GM12878 (cell line): ENCODE results near the gene SELENOS. TPM values are rescaled to one million over a fixed set of nuclear protein-coding genes. Genes with fewer than 3 reads are reported as not detected.
A peak's percentile ranks its signal among the peaks of the same experiment; 100 is the strongest.

Experiments used
- BHLHE40 ChIP-seq, 2 experiments: fragments of 450-650 bp in 1 of 2; IDR thresholded peaks; 2 replicates each; pipeline ENCODE4 v1.6.1; 2011 to 2017; ENCODE audit warnings: low read depth in 2 of 2, borderline replicate concordance in 1 of 2, improper control_type of control experiment in 1 of 2, low read length in 1 of 2, mild to moderate bottlenecking in 1 of 2
- EP300 ChIP-seq, 2 experiments: fragments of 150-350 bp in 1 of 2; IDR thresholded peaks; 2 replicates each; pipeline ENCODE4 v1.6.1; 2011 to 2012; ENCODE audit warnings: low read depth in 2 of 2, low read length in 2 of 2, borderline replicate concordance in 1 of 2, improper control_type of control experiment in 1 of 2, inconsistent platforms in 1 of 2; ENCODE audit not compliant: control insufficient read depth in 1 of 2
- HCFC1 ChIP-seq: fragments of 150-350 bp; IDR thresholded peaks from 2 replicates; pipeline ENCODE4 v1.6.1; 2014; ENCODE audit warnings: low read length
- IRF4 ChIP-seq: IDR thresholded peaks from 2 replicates; pipeline ENCODE4 v1.6.1; 2011; ENCODE audit warnings: low read depth, low read length
- KAT2A ChIP-seq: conservative IDR thresholded peaks from 2 replicates; pipeline ENCODE4 v1.6.1; 2011; ENCODE audit warnings: low read depth, low read length; ENCODE audit not compliant: control insufficient read depth
- KDM1A ChIP-seq: fragments of 200-600 bp; sonication (generic); IDR thresholded peaks from 2 replicates; pipeline ENCODE4 v1.6.1; 2016; ENCODE audit warnings: borderline replicate concordance
- KLF5 ChIP-seq: fragments of 450-650 bp; IDR thresholded peaks from 2 replicates; pipeline ENCODE4 v1.6.1; 2014; ENCODE audit warnings: mild to moderate bottlenecking; ENCODE audit not compliant: partially characterized antibody
- NBN ChIP-seq: fragments of 450-650 bp; IDR thresholded peaks from 2 replicates; pipeline ENCODE4 v1.6.1; 2016
- NR2F1 ChIP-seq: fragments of 450-650 bp; conservative IDR thresholded peaks from 2 replicates; pipeline ENCODE4 v1.6.1; 2017; ENCODE audit warnings: mild to moderate bottlenecking
- RB1 ChIP-seq: fragments of 450-650 bp; formaldehyde crosslinking; IDR thresholded peaks from 2 replicates; pipeline ENCODE4 v1.6.1; 2017; ENCODE audit warnings: mild to moderate bottlenecking, borderline replicate concordance
- RFX5 ChIP-seq: IDR thresholded peaks from 2 replicates; pipeline ENCODE4 v1.6.1; 2011; ENCODE audit warnings: low read depth, low read length, improper control_type of control experiment
- SIN3A ChIP-seq: IDR thresholded peaks from 2 replicates; pipeline ENCODE4 v1.6.1; 2012; ENCODE audit warnings: low read depth, low read length, improper control_type of control experiment
- STAT1 ChIP-seq: fragments of 450-650 bp; conservative IDR thresholded peaks from 2 replicates; pipeline ENCODE4 v1.6.1; 2014; ENCODE audit warnings: antibody characterized with exemption, mild to moderate bottlenecking
- SUZ12 ChIP-seq: fragments of 200-600 bp; sonication (generic); IDR thresholded peaks from one replicate; pipeline ENCODE4 v1.6.1; 2018; ENCODE audit warnings: antibody characterized with exemption, mild to moderate bottlenecking; ENCODE audit not compliant: unreplicated experiment
- ZNF24 ChIP-seq: fragments of 450-650 bp; IDR thresholded peaks from 2 replicates; pipeline ENCODE4 v1.6.1; 2017; ENCODE audit warnings: antibody characterized with exemption, mild to moderate bottlenecking
- ZZZ3 ChIP-seq: IDR thresholded peaks from 2 replicates; pipeline ENCODE4 v1.6.1; 2011; ENCODE audit warnings: low read depth; ENCODE audit not compliant: control insufficient read depth, insufficient read length
- polyA plus RNA-seq, 11 experiments: library from polyadenylated mRNA; depleted of rRNA in 4 of 11; unstranded in 6 of 11; stranded (reverse) in 5 of 11; fragments of >200 nt; fragmentation: Nextera tagmentation in 4 of 11; fragmentation: Illumina TruSeq in 1 of 11; extraction: Ambion mirVana in 4 of 11; extraction: Trizol in 1 of 11; gene quantifications; 1 replicate in 1 of 11; 2 replicates in 10 of 11; pipeline versions ENCODE4 v1.2.1 to v1.2.3, GENCODE V29; 2011 to 2016; ENCODE audit warnings: inconsistent platforms in 2 of 11, missing spikeins in 2 of 11, low read depth in 1 of 11
- total RNA-seq, 4 experiments: library from RNA; depleted of rRNA in 3 of 4; stranded (reverse); fragments of >200 nt in 3 of 4; fragmentation: Illumina TruSeq in 1 of 4; extraction: Trizol in 1 of 4; gene quantifications; 2 replicates each; pipeline versions ENCODE4 v1.2.1 to v1.2.3, GENCODE V29; 2013 to 2021
- TF ChIP-seq, protein P1 (sequence below): IDR thresholded peaks from 2 replicates; pipeline ENCODE4 v1.6.1; 2012; ENCODE audit warnings: low read length, inconsistent platforms
- TF ChIP-seq, protein P2 (sequence below): fragments of 450-650 bp; IDR thresholded peaks from 2 replicates; pipeline ENCODE4 v1.6.1; 2018; ENCODE audit warnings: borderline replicate concordance, mild to moderate bottlenecking; ENCODE audit not compliant: partially characterized antibody
- TF ChIP-seq, protein P3 (sequence below): fragments of 450-650 bp; formaldehyde crosslinking; IDR thresholded peaks from 2 replicates; pipeline ENCODE4 v1.5.0; 2022; ENCODE audit warnings: mild to moderate bottlenecking, missing genetic modification characterization
- TF ChIP-seq, protein P4 (sequence below): fragments of 450-650 bp; IDR thresholded peaks from 2 replicates; pipeline ENCODE4 v1.6.1; 2016; ENCODE audit warnings: mild to moderate bottlenecking
- TF ChIP-seq, protein P5 (sequence below): IDR thresholded peaks from 2 replicates; pipeline ENCODE4 v1.6.1; 2011; ENCODE audit warnings: low read depth, mild to moderate bottlenecking, low read length, moderate library complexity, borderline replicate concordance; ENCODE audit errors: extremely low read depth

Gene SELENOS
- total and polyA plus RNA-seq, 10 of the 15 experiments (the other 5 are each of a cell fraction or from before 2014, with no cell fraction given), result 25.8 to 90.1 (median 37.3) TPM

DNA sequence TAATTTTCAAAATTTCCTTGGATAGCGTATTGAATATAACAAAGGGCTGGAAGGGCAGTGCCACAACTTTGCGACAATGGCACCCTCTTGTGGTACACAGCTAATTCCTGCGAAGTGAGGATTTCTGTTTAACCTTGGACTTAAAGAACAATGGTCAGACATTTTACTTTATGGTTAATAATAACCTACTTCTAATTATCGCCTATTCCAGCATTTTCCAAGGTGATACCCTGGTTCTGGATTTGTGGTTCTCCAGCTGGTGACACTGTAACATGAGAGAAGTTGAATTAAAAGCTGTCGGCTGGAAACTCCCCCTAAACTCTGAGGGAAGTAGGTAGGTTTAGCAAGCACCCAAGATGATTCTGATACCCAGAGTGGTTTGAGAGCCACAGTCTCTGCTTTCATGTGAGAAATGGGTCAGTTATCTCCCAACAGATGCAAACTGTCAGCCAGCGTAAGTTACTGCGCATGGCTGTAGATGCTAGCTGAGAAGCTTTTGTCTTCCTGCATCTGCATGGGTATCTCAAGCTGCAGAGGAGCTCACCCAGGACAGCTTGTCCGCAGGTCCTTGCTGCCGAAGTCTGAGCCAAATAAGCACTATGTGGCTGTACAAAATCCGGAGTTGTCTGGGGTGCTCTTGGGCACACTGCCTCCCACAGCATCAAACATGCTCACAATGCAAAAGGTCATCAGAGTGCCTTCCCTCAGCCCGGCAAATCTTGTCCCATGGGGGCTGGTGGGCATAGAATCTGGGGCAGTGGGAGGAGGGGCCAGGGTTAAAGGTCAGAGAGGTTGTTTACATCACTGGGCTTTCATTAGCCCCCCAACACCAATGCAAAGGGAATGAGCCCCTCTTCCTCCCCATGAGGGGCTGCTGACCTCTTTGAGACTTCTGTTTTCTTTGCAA is 18.8 kb downstream of the SELENOS start (continued):
- TF ChIP-seq, protein P1, sequence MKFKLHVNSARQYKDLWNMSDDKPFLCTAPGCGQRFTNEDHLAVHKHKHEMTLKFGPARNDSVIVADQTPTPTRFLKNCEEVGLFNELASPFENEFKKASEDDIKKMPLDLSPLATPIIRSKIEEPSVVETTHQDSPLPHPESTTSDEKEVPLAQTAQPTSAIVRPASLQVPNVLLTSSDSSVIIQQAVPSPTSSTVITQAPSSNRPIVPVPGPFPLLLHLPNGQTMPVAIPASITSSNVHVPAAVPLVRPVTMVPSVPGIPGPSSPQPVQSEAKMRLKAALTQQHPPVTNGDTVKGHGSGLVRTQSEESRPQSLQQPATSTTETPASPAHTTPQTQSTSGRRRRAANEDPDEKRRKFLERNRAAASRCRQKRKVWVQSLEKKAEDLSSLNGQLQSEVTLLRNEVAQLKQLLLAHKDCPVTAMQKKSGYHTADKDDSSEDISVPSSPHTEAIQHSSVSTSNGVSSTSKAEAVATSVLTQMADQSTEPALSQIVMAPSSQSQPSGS, result no peak
- TF ChIP-seq SIN3A, result no peak
- no peak for TF ChIP-seq ZZZ3
- TF ChIP-seq, protein P2, sequence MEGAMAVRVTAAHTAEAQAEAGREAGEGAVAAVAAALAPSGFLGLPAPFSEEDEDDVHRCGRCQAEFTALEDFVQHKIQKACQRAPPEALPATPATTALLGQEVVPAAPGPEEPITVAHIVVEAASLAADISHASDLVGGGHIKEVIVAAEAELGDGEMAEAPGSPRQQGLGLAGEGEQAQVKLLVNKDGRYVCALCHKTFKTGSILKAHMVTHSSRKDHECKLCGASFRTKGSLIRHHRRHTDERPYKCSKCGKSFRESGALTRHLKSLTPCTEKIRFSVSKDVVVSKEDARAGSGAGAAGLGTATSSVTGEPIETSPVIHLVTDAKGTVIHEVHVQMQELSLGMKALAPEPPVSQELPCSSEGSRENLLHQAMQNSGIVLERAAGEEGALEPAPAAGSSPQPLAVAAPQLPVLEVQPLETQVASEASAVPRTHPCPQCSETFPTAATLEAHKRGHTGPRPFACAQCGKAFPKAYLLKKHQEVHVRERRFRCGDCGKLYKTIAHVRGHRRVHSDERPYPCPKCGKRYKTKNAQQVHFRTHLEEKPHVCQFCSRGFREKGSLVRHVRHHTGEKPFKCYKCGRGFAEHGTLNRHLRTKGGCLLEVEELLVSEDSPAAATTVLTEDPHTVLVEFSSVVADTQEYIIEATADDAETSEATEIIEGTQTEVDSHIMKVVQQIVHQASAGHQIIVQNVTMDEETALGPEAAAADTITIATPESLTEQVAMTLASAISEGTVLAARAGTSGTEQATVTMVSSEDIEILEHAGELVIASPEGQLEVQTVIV, result no peak
- no peak for TF ChIP-seq HCFC1
- TF ChIP-seq KLF5, result no peak
- no peak for TF ChIP-seq SUZ12
- TF ChIP-seq KDM1A, result no peak
- TF ChIP-seq EP300 (IDR thresholded peaks at IDR 0.05; ENCODE audit: borderline replicate concordance in 1 of 2, control insufficient read depth in 1 of 2, low read depth in 2 of 2, low read length in 2 of 2), result peak in 1 of 2 experiments; percentile 70; a peak in 2 of 4 replicates
- no peak for TF ChIP-seq ZNF24
- peak; percentile 57; the same call in 1 of the 2 replicates for TF ChIP-seq NBN
- peak; percentile 80 for TF ChIP-seq NR2F1
- TF ChIP-seq BHLHE40 (IDR thresholded peaks at IDR 0.05; ENCODE audit: borderline replicate concordance in 1 of 2, low read depth in 2 of 2, low read length in 1 of 2), result no peak
- no peak for TF ChIP-seq STAT1
- TF ChIP-seq, protein P3, sequence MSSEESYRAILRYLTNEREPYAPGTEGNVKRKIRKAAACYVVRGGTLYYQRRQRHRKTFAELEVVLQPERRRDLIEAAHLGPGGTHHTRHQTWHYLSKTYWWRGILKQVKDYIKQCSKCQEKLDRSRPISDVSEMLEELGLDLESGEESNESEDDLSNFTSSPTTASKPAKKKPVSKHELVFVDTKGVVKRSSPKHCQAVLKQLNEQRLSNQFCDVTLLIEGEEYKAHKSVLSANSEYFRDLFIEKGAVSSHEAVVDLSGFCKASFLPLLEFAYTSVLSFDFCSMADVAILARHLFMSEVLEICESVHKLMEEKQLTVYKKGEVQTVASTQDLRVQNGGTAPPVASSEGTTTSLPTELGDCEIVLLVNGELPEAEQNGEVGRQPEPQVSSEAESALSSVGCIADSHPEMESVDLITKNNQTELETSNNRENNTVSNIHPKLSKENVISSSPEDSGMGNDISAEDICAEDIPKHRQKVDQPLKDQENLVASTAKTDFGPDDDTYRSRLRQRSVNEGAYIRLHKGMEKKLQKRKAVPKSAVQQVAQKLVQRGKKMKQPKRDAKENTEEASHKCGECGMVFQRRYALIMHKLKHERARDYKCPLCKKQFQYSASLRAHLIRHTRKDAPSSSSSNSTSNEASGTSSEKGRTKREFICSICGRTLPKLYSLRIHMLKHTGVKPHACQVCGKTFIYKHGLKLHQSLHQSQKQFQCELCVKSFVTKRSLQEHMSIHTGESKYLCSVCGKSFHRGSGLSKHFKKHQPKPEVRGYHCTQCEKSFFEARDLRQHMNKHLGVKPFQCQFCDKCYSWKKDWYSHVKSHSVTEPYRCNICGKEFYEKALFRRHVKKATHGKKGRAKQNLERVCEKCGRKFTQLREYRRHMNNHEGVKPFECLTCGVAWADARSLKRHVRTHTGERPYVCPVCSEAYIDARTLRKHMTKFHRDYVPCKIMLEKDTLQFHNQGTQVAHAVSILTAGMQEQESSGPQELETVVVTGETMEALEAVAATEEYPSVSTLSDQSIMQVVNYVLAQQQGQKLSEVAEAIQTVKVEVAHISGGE (CRISPR knock-in tag), result no peak
- no peak for TF ChIP-seq IRF4
- TF ChIP-seq, protein P4, sequence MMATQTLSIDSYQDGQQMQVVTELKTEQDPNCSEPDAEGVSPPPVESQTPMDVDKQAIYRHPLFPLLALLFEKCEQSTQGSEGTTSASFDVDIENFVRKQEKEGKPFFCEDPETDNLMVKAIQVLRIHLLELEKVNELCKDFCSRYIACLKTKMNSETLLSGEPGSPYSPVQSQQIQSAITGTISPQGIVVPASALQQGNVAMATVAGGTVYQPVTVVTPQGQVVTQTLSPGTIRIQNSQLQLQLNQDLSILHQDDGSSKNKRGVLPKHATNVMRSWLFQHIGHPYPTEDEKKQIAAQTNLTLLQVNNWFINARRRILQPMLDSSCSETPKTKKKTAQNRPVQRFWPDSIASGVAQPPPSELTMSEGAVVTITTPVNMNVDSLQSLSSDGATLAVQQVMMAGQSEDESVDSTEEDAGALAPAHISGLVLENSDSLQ, result peak; percentile 28; the same call in 1 of the 2 replicates
- TF ChIP-seq, protein P5, sequence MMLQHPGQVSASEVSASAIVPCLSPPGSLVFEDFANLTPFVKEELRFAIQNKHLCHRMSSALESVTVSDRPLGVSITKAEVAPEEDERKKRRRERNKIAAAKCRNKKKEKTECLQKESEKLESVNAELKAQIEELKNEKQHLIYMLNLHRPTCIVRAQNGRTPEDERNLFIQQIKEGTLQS, result no peak
- no peak for TF ChIP-seq KAT2A
- no peak for TF ChIP-seq RFX5
- 0 out of 2 replicates have a peak, but pooled peaks have one; percentile 13 for TF ChIP-seq RB1
